Fibroblast of pulmonary artery (primary cell): ENCODE results near the gene ADGRL3.
"Not testable (repeated sequence)": the region's sequence is repeated elsewhere in the genome, so short reads cannot be mapped to it uniquely, and the experiment has no call there.

Source experiments
- DNase-seq: peaks from one replicate; pipeline ENCODE4 v3.0.0-alpha.2; 2010; ENCODE audit warnings: low read depth
- H3K4me3 ChIP-seq: replicated peaks from 2 replicates; pipeline ENCODE4 v1.5.1; 2011; ENCODE audit warnings: low read depth, mild to moderate bottlenecking, control low read depth, low read length, moderate library complexity
- CTCF ChIP-seq: IDR thresholded peaks from 2 replicates; pipeline ENCODE4 v1.5.1; 2011; ENCODE audit warnings: mild to moderate bottlenecking, control low read depth, low read length, inconsistent platforms; ENCODE audit errors: missing control alignments

The ADGRL3 gene

GRCh38 chr4:61739887-61740286 is 539.8 kb downstream of the ADGRL3 start:
- no peak for DNase-seq
- no peak overlapping the region for H3K4me3 ChIP-seq
- TF ChIP-seq CTCF: no peak

- no peak overlapping the region for H3K4me3 ChIP-seq
- DNase-seq: no peak
- TF ChIP-seq CTCF: no peak
Observed at GRCh38 chr4:61740886-61741285, 540.8 kb downstream of the ADGRL3 start.

GRCh38 chr4:61741327-61742096 is 541.4 kb downstream of the ADGRL3 start:
- peak; percentile 57 for TF ChIP-seq CTCF
- peak; percentile 47 for DNase-seq
- H3K4me3 ChIP-seq: no peak overlapping the region

GRCh38 chr4:61750810-61751209 is 550.7 kb downstream of the ADGRL3 start:
- no peak for TF ChIP-seq CTCF
- H3K4me3 ChIP-seq: no peak overlapping the region
- DNase-seq: no peak

DNA sequence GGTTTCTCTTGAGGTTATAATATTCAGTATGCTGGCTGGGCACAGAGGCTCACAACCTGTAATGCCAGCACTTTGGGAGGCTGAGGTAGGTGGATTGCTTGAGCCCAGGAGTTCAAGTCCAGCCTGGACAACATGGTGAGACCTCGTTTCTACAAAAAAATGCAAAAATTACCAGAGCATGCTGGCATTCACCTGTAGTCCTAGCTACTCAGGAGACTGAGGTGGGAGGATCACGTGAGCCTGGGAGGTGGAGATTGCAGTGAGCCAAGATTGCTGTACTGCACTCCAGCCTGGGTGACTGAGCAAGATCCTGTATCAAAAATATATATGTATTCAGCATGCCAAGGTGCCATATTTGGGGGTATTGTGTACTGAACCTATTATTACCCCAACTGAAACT is 552.5 kb downstream of the ADGRL3 start:
- no peak overlapping the region for H3K4me3 ChIP-seq
- TF ChIP-seq CTCF: no peak
- no peak for DNase-seq

- no peak for DNase-seq
- no peak for TF ChIP-seq CTCF
- no peak overlapping the region for H3K4me3 ChIP-seq
Observed at GRCh38 chr4:61753739-61754138, 553.6 kb downstream of the ADGRL3 start.

- DNase-seq, H3K4me3 ChIP-seq: not testable (repeated sequence)
Observed at GRCh38 chr4:61756937-61757336, 556.8 kb downstream of the ADGRL3 start.

GRCh38 chr4:61757983-61758382 is 557.9 kb downstream of the ADGRL3 start:
- not testable (repeated sequence) for DNase-seq, H3K4me3 ChIP-seq

DNA sequence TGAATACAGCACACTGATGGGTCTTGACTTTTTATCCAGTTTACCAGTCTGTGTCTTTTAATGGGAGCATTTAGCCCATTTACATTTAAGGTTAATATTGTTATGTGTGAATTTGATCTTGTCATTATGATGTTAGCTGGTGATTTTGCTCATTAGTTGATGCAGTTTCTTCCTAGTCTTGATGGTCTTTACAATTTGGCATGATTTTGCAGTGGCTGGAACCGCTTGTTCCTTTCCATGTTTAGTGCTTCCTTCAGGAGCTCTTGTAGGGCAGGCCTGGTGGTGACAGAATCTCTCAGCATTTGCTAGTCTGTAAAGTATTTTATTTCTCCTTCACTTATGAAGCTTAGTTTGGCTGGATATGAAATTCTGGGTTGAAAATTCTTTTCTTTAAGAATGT is 558.5 kb downstream of the ADGRL3 start:
- DNase-seq, H3K4me3 ChIP-seq: not testable (repeated sequence)

DNA sequence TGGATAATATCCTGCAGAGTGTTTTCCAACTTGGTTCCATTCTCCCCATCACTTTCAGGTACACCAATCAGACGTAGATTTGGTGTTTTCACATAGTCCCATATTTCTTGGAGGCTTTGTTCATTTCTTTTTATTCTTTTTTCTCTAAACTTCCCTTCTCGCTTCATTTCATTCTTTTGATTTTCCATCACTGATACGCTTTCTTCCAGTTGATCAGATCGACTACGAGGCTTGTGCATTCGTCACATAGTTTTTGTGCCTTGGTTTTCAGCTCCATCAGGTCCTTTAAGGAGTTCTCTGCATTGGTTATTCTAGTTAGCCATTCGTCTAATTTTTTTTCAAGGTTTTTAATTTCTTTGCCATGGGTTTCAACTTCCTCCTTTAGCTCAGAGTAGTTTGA is 559.1 kb downstream of the ADGRL3 start:
- not testable (repeated sequence) for DNase-seq, H3K4me3 ChIP-seq

DNA sequence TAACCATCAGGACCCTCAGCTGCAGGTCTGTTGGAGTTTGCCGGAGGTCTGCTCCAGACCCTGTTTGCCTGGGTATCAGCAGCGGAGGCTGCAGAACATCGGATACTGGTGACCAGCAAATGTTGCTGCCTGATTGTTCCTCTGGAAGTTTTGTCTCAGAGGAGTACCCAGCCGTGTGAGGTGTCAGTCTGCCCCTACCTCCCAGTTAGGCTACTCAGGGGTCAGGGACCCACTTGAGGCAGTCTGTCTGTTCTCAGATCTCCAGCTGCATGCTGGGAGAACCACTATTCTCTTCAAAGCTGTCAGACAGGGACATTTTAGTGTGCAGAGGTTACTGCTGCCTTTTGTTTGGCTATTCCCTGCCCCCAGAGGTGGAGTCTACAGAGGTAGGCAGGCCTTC is 559.8 kb downstream of the ADGRL3 start:
- not testable (repeated sequence) for H3K4me3 ChIP-seq, DNase-seq
